Fibroblast of villous mesenchyme (primary cell): ENCODE measurements around the gene MTNR1B. TPM values are rescaled to one million over a fixed set of nuclear protein-coding genes. Genes with fewer than 3 reads are reported as not detected.

ENCODE experiments used
- DNase-seq: peaks from one replicate; pipeline ENCODE4 v3.0.0-alpha.2; 2010; ENCODE audit warnings: low read depth
- H3K4me3 ChIP-seq: 2 replicates; pipeline ENCODE4 v1.5.1; 2011; ENCODE audit warnings: low read depth, mild to moderate bottlenecking, low read length
- total RNA-seq: library from RNA; depleted of rRNA; stranded (reverse); fragments of >200 nt; gene quantifications from 2 replicates; pipeline ENCODE4 v1.2.3, GENCODE V29; 2012
- TF ChIP-seq, protein P1 (sequence below): IDR thresholded peaks from 2 replicates; pipeline ENCODE4 v1.5.1; 2012; ENCODE audit warnings: low read depth, mild to moderate bottlenecking, low read length; ENCODE audit not compliant: insufficient read depth

The MTNR1B gene
- not detected in 2 replicates for total RNA-seq

- TF ChIP-seq, protein P1, sequence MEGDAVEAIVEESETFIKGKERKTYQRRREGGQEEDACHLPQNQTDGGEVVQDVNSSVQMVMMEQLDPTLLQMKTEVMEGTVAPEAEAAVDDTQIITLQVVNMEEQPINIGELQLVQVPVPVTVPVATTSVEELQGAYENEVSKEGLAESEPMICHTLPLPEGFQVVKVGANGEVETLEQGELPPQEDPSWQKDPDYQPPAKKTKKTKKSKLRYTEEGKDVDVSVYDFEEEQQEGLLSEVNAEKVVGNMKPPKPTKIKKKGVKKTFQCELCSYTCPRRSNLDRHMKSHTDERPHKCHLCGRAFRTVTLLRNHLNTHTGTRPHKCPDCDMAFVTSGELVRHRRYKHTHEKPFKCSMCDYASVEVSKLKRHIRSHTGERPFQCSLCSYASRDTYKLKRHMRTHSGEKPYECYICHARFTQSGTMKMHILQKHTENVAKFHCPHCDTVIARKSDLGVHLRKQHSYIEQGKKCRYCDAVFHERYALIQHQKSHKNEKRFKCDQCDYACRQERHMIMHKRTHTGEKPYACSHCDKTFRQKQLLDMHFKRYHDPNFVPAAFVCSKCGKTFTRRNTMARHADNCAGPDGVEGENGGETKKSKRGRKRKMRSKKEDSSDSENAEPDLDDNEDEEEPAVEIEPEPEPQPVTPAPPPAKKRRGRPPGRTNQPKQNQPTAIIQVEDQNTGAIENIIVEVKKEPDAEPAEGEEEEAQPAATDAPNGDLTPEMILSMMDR: no peak
- no peak for DNase-seq
- no peak within 1 kb of the TSS for H3K4me3 ChIP-seq
These were observed at the start of gene MTNR1B for GRCh38 chr11:92969634-92970347. Gene MTNR1B (plus strand): TSS chr11:92969651. CDS start chr11:92969726, 75 bp downstream.

DNA sequence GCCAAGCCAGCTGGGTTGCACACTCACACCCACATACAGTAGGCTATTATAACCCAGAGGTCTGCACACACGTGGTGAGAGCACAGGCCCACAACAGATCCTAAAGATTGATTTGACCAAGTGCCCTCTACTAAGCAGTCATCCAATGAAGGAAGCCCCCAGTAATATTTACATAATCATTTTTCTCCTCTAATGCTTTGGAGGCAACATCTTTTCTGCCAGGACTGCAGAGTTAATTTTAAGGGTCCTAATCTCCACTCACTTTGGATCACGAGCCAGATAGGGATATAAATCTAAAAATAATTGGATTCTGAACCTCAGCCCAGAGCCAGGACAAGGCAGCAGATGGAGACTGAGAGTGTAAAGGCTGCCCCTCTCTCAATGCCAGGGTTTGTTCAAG is 49.1 kb upstream of the MTNR1B start:
- H3K4me3 ChIP-seq: no peak overlapping the region
- no peak for DNase-seq
- TF ChIP-seq, protein P1: no peak

DNA sequence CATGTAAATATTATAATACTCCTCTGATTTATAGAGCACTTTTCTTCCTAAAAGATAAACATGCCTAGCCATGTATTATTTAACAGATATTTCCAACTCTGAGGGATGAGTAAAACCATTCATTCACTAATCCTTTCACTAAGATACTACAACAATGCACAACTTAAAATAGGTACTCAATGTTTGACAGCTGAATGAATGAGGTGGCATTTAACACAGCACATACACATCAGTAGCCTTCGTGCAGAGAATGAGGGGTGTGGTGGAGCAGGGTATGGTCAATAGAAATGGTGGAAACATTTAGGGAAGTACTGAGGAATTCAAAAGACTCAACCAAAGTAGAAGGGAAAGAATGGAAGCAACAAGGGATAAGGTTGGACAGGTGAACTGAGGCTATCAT is 46.7 kb upstream of the MTNR1B start:
- no peak overlapping the region for H3K4me3 ChIP-seq
- DNase-seq: no peak
- TF ChIP-seq, protein P1: no peak

GRCh38 chr11:92929246-92929645 is 40.2 kb upstream of the MTNR1B start:
- no peak for DNase-seq
- TF ChIP-seq, protein P1: no peak
- no peak overlapping the region for H3K4me3 ChIP-seq

DNA sequence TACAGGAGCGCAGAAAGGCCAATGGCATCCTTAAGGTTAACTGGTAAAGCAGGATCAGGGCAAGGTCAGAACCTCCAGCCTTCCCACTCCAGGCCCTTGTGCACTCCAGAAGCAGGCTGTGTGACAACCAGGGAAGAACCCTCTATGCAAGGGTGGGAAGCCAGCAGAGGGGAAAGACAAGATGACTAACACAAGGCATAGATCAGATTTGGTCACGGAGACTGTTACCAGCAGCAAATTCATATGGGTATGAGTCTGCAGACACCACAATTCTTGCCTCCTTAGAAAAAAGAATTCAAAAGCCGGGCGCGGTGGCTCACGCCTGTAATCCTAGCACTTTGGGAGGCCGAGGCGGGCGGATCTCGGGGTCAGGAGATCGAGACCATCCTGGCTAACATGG is 39.8 kb upstream of the MTNR1B start:
- TF ChIP-seq, protein P1: no peak
- DNase-seq: no peak
- H3K4me3 ChIP-seq: no peak overlapping the region

- DNase-seq: no peak
- H3K4me3 ChIP-seq: no peak overlapping the region
- TF ChIP-seq, protein P1: no peak
These were observed 37.6 kb upstream of the MTNR1B start for GRCh38 chr11:92931746-92932422.

DNA sequence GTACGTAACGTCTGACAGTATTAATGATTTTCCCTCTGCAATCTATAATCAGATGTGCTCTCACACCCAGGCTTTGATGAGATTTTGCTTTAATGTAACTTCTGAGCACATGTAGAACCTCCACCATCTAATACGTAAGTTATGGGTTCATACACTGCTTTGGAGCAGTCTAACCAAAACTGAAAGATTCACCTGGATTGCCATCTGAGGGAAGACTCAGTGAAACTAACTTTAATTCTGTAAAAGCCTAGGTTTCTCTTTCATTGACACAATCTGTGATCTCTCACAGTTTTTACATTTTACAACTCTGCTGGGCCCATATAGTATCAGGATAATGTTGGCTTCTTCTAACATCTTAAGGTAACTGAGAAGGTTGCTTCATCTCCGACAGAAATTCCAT is 30.1 kb upstream of the MTNR1B start:
- TF ChIP-seq, protein P1: no peak
- no peak for DNase-seq
- H3K4me3 ChIP-seq: no peak overlapping the region
